GM19099 (cell line): ENCODE measurements around the gene TLE3.

Experiments used
- POLR2A ChIP-seq: IDR thresholded peaks from 3 replicates; pipeline ENCODE4 v1.6.1; 2011; ENCODE audit warnings: low read depth; ENCODE audit not compliant: insufficient read length; ENCODE audit errors: extremely low read depth

Gene TLE3

GRCh38 chr15:70054884-70055387, 42.8 kb downstream of the TLE3 start:
- no peak for TF ChIP-seq POLR2A

GRCh38 chr15:70054366-70054765, 43.4 kb downstream of the TLE3 start:
- TF ChIP-seq POLR2A, result no peak

GRCh38 chr15:70053716-70054229, 43.9 kb downstream of the TLE3 start:
- TF ChIP-seq POLR2A, result no peak

- TF ChIP-seq POLR2A, result no peak
Observed at GRCh38 chr15:70053001-70053715, 44.6 kb downstream of the TLE3 start.

- TF ChIP-seq POLR2A, result no peak
Observed at GRCh38 chr15:70051948-70052633, 45.6 kb downstream of the TLE3 start.

GRCh38 chr15:70050970-70051369, 46.7 kb downstream of the TLE3 start:
- TF ChIP-seq POLR2A, result no peak

GRCh38 chr15:70050441-70050840, 47.3 kb downstream of the TLE3 start:
- TF ChIP-seq POLR2A, result no peak

- no peak for TF ChIP-seq POLR2A
Observed at GRCh38 chr15:70049701-70050301, 47.9 kb downstream of the TLE3 start.

GRCh38 chr15:70048578-70049514, 48.9 kb downstream of the TLE3 start:
- TF ChIP-seq POLR2A, result no peak

GRCh38 chr15:70048198-70048565, 49.5 kb downstream of the TLE3 start:
- TF ChIP-seq POLR2A, result no peak

GRCh38 chr15:70047386-70048197, 50.1 kb downstream of the TLE3 start:
- TF ChIP-seq POLR2A, result no peak

GRCh38 chr15:70046679-70047369, 50.9 kb downstream of the TLE3 start:
- no peak for TF ChIP-seq POLR2A

- TF ChIP-seq POLR2A, result no peak
Observed at GRCh38 chr15:70045045-70045444, 52.7 kb downstream of the TLE3 start.
